ENCODE results near the gene ELFN2.

The ELFN2 gene

DNA sequence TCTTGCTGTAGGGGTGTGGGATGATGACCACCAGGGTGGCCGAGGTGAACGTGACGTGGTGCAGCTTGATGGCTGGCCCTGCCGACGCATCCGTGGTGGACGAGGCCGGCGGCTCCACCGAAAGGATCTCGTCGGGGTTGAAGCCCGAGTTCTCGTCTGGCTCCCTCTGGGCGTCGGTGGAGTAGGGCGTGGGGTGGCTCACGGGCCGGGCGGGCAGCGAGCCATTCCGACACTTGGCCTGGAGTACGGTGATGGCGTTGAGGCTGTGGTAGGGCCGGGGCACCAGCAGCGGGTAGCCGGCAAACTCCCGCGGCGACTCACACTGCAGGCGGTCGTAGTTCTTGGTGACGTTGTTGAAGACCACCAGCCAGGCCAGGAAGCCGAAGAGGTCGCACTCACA is 52.7 kb downstream of the ELFN2 start:
- no peak for DNase-seq
- Mint-ChIP-seq H3K36me3 (ENCODE audit: low read depth) (no peaks in the 10 kb centered on the region), H3K4me3 (no peak overlapping the region), H3K27ac (no peak overlapping the region), H3K27me3 (ENCODE audit: low read depth, poor library complexity) (peaks cover 35% of the 10 kb centered on the region), H3K4me1 (peaks cover 32% of the 10 kb centered on the region), H3K9me3 (no peaks in the 10 kb centered on the region)
- TF ChIP-seq CTCF (IDR thresholded peaks at IDR 0.05): no peak

DNA sequence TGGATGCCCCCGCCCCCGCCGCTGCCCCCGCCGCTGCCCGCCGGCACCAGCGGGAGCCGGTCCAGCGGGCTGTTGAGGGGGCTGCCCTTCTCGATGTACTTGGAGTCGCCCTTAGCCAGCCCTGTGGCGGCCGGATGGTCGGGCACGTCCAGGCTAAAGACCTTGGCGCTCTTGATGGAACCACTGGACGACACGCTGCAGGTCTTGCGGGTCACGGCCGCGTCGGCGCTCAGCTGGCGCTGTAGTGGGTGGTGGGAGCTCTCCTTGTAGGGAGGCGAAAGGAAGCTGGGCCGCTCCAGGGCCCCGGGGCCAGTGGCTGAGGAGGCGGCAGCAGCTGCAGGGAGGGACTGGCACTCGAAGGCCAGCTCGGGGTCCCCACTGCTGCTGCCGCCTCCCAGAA is 53.8 kb downstream of the ELFN2 start:
- DNase-seq: no peak
- no peak for TF ChIP-seq CTCF (IDR thresholded peaks at IDR 0.05)
- Mint-ChIP-seq H3K36me3 (ENCODE audit: low read depth) (no peaks in the 10 kb centered on the region), H3K4me1 (peaks cover 30% of the 10 kb centered on the region), H3K27ac (no peak overlapping the region), H3K27me3 (ENCODE audit: low read depth, poor library complexity) (peaks cover 31% of the 10 kb centered on the region), H3K4me3 (no peak overlapping the region), H3K9me3 (no peaks in the 10 kb centered on the region)

DNA sequence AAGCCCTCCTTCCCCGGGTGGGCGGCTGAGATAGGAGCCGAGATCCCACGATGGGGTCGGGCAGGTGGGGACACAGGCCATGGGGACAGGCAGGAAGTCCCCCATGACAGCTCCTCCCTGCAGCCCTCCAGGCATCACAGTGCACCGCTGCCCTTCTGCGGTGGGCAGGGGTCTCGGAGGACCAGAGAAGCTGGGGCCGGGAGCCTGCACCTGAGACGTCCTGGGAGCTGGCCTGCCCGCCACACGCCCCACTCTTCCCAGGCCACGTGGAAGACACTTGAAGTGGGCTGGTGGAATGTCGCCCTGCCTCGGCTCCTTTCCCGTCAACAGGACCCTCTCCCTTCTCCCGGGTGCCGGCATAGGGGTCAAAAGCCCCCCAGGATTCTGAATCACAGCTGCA is 55.4 kb downstream of the ELFN2 start:
- Mint-ChIP-seq H3K36me3 (ENCODE audit: low read depth) (no peaks in the 10 kb centered on the region), H3K27ac (no peak overlapping the region), H3K4me3 (no peak overlapping the region), H3K4me1 (peaks cover 32% of the 10 kb centered on the region), H3K9me3 (no peaks in the 10 kb centered on the region), H3K27me3 (ENCODE audit: low read depth, poor library complexity) (peaks cover 21% of the 10 kb centered on the region)
- TF ChIP-seq CTCF (IDR thresholded peaks at IDR 0.05): no peak
- DNase-seq: no peak

GRCh38 chr22:37371491-37371890 is 55.8 kb downstream of the ELFN2 start:
- no peak overlapping the region for H3K27ac Mint-ChIP-seq
- no peak for DNase-seq
- no peaks in the 10 kb centered on the region for H3K9me3 Mint-ChIP-seq
- no peaks in the 10 kb centered on the region for H3K36me3 Mint-ChIP-seq (ENCODE audit: low read depth)
- H3K4me3 Mint-ChIP-seq: no peak overlapping the region
- peaks cover 32% of the 10 kb centered on the region for H3K4me1 Mint-ChIP-seq
- peaks cover 20% of the 10 kb centered on the region for H3K27me3 Mint-ChIP-seq (ENCODE audit: low read depth, poor library complexity)
- TF ChIP-seq CTCF (IDR thresholded peaks at IDR 0.05): no peak

GRCh38 chr22:37370306-37370979 is 56.8 kb downstream of the ELFN2 start:
- no peak for DNase-seq
- no peaks in the 10 kb centered on the region for H3K9me3 Mint-ChIP-seq
- H3K4me1 Mint-ChIP-seq: peaks cover 38% of the 10 kb centered on the region
- H3K27ac Mint-ChIP-seq: no peak overlapping the region
- peaks cover 14% of the 10 kb centered on the region for H3K27me3 Mint-ChIP-seq (ENCODE audit: low read depth, poor library complexity)
- TF ChIP-seq CTCF (IDR thresholded peaks at IDR 0.05): no peak
- no peak overlapping the region for H3K4me3 Mint-ChIP-seq
- H3K36me3 Mint-ChIP-seq (ENCODE audit: low read depth): no peaks in the 10 kb centered on the region

- H3K4me3 Mint-ChIP-seq: no peak overlapping the region
- peaks cover 11% of the 10 kb centered on the region for H3K27me3 Mint-ChIP-seq (ENCODE audit: low read depth, poor library complexity)
- peaks cover 47% of the 10 kb centered on the region for H3K4me1 Mint-ChIP-seq
- TF ChIP-seq CTCF (IDR thresholded peaks at IDR 0.05): no peak
- H3K9me3 Mint-ChIP-seq: no peaks in the 10 kb centered on the region
- DNase-seq: no peak
- no peaks in the 10 kb centered on the region for H3K36me3 Mint-ChIP-seq (ENCODE audit: low read depth)
- no peak overlapping the region for H3K27ac Mint-ChIP-seq
These were observed 57.8 kb downstream of the ELFN2 start for GRCh38 chr22:37369483-37369882.
